ENCODE data around the gene PLEKHM3. TPM values are rescaled to one million over a fixed set of nuclear protein-coding genes. Genes with fewer than 3 reads are reported as not detected.

PLEKHM3 gene
- total and polyA plus RNA-seq, 8 donors = 14.4 to 17.9 (median 16.0) TPM

DNA sequence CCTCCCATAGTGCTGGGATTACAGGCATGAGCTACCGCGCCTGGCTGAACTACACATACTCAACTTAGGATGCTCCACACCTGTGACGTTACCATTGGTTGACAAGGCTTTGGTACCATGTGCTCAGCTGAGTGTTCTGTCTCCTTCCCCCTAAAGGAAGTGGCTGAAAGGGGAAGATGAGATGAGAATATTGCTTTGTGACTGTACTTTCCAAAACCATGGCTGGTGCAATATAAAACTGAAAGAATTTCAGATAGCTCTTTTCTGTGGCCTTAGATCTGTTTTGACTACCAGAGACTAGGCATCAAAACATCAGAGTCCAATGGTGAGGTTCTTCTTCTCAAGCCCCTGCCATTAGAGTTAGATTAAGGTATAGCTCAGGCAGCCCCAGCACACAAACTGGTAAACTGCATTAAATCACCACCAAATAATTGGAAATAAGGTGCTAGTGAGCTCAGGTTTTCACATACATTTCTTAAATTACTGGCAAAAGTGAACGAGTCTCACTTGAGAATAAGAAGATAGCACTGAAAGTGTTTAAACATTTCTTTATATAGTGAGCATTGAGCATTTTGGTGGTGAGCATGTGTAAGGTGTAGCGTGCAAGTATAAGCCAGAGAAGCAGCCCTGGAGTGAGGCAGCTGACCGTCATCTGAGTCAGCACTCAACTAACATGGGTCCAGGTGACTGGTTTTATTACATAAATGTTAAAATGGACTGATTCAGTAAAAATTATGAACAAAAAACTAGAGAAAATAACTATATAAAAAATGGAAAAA is 142.1 kb downstream of the PLEKHM3 start:
- Histone ChIP-seq H3K4me3 (no peak overlapping the region), H3K27ac (no peak overlapping the region), H3K9me3 (no peaks in the 10 kb centered on the region), H3K36me3 (no peaks in the 10 kb centered on the region), H3K27me3 (no peaks in the 10 kb centered on the region), H3K4me1 (no peaks in the 10 kb centered on the region)
- TF ChIP-seq, protein P1, sequence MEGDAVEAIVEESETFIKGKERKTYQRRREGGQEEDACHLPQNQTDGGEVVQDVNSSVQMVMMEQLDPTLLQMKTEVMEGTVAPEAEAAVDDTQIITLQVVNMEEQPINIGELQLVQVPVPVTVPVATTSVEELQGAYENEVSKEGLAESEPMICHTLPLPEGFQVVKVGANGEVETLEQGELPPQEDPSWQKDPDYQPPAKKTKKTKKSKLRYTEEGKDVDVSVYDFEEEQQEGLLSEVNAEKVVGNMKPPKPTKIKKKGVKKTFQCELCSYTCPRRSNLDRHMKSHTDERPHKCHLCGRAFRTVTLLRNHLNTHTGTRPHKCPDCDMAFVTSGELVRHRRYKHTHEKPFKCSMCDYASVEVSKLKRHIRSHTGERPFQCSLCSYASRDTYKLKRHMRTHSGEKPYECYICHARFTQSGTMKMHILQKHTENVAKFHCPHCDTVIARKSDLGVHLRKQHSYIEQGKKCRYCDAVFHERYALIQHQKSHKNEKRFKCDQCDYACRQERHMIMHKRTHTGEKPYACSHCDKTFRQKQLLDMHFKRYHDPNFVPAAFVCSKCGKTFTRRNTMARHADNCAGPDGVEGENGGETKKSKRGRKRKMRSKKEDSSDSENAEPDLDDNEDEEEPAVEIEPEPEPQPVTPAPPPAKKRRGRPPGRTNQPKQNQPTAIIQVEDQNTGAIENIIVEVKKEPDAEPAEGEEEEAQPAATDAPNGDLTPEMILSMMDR (IDR thresholded peaks at IDR 0.05) = no peak
- DNase-seq = no peak
- no peak for ATAC-seq
- intact Hi-C loops (cut with DNase I) = no loop called here

DNA sequence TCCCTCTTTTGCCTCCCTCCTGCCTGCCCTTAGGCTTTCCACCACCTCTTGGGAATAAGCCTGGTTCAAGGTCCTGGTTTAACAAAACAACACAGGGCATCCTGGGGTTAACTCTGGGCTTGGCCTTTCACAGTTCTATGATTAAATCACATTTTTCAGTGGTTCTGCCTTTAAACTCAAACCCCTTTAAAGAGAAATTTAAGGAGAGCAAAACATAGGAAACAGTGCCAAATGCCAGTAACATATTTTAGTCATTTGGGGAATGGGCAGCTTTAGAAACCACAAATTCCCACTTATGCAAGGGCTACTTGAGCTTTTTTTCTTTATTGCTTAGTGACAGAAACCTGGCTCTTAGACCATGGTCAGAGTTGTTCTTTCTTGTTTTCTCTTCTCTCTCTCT is 143.4 kb downstream of the PLEKHM3 start:
- no peak overlapping the region for H3K4me3 ChIP-seq
- TF ChIP-seq, protein P1 (IDR thresholded peaks at IDR 0.05) = no peak
- H3K36me3 ChIP-seq = no peaks in the 10 kb centered on the region
- no peak overlapping the region for H3K27ac ChIP-seq
- intact Hi-C loops (cut with DNase I) = no loop called here
- no peaks in the 10 kb centered on the region for H3K27me3 ChIP-seq
- H3K4me1 ChIP-seq = peaks cover 0 to 2% of the 10 kb centered on the region in 2 donors
- ATAC-seq = no peak
- DNase-seq = no peak
- no peaks in the 10 kb centered on the region for H3K9me3 ChIP-seq

DNA sequence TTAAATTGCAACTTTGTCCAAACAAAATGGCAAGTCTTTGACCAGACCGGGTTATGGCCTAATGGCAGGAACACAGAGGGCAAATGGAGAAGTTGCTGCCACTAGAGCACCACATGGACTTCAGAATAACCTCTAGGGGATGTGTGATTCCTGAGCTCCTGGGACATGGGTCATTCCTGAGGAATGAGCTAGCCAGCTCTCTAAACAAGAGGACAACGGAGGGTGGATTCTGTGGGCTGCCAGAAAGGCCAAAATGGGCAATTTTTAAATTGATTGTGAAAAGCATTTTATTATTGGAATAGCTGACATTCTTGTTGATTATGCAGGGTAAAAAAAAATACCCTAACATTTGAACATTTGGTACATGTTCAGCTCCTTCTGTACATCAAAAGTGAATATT is 145.8 kb downstream of the PLEKHM3 start:
- Histone ChIP-seq H3K9me3 (no peaks in the 10 kb centered on the region), H3K27ac (no peak overlapping the region), H3K4me3 (no peak overlapping the region), H3K36me3 (no peaks in the 10 kb centered on the region), H3K27me3 (no peaks in the 10 kb centered on the region), H3K4me1 (peaks cover 0 to 9% of the 10 kb centered on the region in 2 donors)
- ATAC-seq (peak; percentile 43), DNase-seq (no peak)
- intact Hi-C loops (cut with DNase I) = no loop called here
- TF ChIP-seq, protein P1 (IDR thresholded peaks at IDR 0.05) = no peak

DNA sequence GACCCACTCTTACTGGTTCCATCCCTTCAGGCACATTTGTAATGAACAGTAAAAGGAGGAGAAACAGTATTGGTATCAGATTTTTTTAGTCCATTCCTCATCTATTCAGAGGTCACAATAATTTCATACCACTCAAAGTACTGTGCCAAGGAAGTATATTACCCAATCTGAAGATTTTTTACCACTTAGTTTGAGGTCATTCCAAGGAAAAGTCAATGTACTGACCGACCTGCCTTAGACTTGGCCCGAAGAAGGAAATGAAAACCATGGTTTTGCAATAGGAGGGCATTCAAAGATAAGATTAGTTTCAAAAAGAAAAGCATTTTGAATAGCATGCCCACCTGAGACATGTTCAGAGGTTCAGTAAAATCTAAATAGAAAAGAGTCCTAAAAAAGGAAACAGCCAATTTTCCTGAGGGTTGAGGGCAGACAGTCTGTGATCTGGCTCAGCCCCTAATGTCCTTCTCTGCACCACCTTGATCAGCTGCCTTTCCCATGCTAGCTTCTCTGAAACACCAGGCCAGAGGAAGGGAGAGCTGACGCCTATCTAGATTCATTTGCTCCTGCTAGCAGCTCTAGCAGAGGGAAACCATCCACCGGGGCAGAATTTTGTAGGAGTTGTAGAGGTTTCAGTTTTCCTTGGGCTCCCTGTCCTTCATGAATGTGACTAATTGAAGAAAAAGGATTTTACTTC is 148.3 kb downstream of the PLEKHM3 start:
- no peak overlapping the region for H3K27ac ChIP-seq
- ATAC-seq = peak; percentile 55

More for the DNA sequence above, 148.3 kb downstream of the PLEKHM3 start:
- H3K36me3 ChIP-seq = no peaks in the 10 kb centered on the region
- peaks cover 0 to 16% of the 10 kb centered on the region in 2 donors for H3K4me1 ChIP-seq
- no peaks in the 10 kb centered on the region for H3K27me3 ChIP-seq
- TF ChIP-seq, protein P1 (IDR thresholded peaks at IDR 0.05) = no peak
- H3K4me3 ChIP-seq = no peak overlapping the region
- DNase-seq = no peak
- intact Hi-C loops (cut with DNase I) = no loop called here
- H3K9me3 ChIP-seq = no peaks in the 10 kb centered on the region

Data from left lung (tissue), 10 donors.